Type B pancreatic cell (in vitro differentiated cells): ENCODE data around the gene MRC2. TPM values are rescaled to one million over a fixed set of nuclear protein-coding genes. Genes with fewer than 3 reads are reported as not detected.

Source experiments
- DNase-seq: peaks from one replicate; pipeline ENCODE4 v3.0.0; 2021; ENCODE audit warnings: mixed read lengths; ENCODE audit not compliant: unreplicated experiment; ENCODE audit errors: extremely low spot score
- H3K27ac Mint-ChIP-seq: 2 replicates; pipeline ENCODE4 v1.8.0; 2021; ENCODE audit warnings: mild to moderate bottlenecking, mixed read lengths
- H3K27me3 Mint-ChIP-seq: 2 replicates; pipeline ENCODE4 v1.8.0; 2021; ENCODE audit warnings: mixed read lengths
- H3K36me3 Mint-ChIP-seq: 2 replicates; pipeline ENCODE4 v1.8.0; 2021; ENCODE audit warnings: mixed read lengths
- H3K4me1 Mint-ChIP-seq: one replicate; pipeline ENCODE4 v1.8.0; 2021; ENCODE audit warnings: mixed read lengths; ENCODE audit not compliant: unreplicated experiment
- H3K4me3 Mint-ChIP-seq: 2 replicates; pipeline ENCODE4 v1.8.0; 2021; ENCODE audit warnings: mild to moderate bottlenecking, mixed read lengths
- H3K9me3 Mint-ChIP-seq: 2 replicates; pipeline ENCODE4 v1.8.0; 2021; ENCODE audit warnings: mixed read lengths
- total RNA-seq: library from RNA; stranded (reverse); gene quantifications from 2 replicates; pipeline ENCODE4 v1.2.1, GENCODE V29; 2021; ENCODE audit warnings: low replicate concordance
- TF ChIP-seq, protein P1 (sequence below): fragments of 200-600 bp; sonication (generic); conservative IDR thresholded peaks from 2 replicates; pipeline ENCODE4 v1.5.0; 2021; ENCODE audit warnings: antibody characterized with exemption, mild to moderate bottlenecking

Gene MRC2
- total RNA-seq, 1 donor from 2014 or later: 52.7 TPM

DNA sequence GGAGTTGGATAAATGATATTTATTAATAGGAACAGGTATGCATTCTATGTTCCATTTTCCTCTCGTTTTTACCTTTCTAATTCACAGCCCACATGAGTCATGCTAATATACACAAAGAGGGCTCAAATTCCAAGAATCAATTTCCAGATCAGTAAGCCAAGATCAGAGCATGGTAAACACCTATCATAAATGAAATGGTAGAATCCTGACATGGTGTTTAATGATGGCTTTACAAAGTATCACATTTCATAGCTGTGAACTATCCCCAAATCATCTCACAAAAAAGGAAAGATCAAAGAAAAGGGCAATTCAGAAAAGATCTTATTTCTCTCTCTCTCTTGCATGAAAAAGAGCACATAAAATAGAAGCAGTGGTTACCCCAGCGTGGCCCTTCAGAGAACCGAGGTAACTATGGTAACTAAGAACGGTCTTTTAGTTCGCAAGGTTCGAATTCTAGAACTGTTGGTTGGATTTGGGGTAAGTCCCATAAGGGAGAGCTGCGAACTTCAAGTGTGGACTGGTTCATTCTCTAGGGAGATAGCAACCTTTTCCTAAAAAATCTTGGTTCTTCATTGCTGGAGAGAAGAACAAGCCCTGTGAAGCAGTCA is 107.7 kb downstream of the MRC2 start:
- H3K27ac Mint-ChIP-seq: no peak overlapping the region
- no peaks in the 10 kb centered on the region for H3K9me3 Mint-ChIP-seq
- no peak for DNase-seq
- H3K4me3 Mint-ChIP-seq: no peak overlapping the region
- H3K27me3 Mint-ChIP-seq: peaks cover 18% of the 10 kb centered on the region
- H3K36me3 Mint-ChIP-seq: no peaks in the 10 kb centered on the region
- TF ChIP-seq, protein P1, sequence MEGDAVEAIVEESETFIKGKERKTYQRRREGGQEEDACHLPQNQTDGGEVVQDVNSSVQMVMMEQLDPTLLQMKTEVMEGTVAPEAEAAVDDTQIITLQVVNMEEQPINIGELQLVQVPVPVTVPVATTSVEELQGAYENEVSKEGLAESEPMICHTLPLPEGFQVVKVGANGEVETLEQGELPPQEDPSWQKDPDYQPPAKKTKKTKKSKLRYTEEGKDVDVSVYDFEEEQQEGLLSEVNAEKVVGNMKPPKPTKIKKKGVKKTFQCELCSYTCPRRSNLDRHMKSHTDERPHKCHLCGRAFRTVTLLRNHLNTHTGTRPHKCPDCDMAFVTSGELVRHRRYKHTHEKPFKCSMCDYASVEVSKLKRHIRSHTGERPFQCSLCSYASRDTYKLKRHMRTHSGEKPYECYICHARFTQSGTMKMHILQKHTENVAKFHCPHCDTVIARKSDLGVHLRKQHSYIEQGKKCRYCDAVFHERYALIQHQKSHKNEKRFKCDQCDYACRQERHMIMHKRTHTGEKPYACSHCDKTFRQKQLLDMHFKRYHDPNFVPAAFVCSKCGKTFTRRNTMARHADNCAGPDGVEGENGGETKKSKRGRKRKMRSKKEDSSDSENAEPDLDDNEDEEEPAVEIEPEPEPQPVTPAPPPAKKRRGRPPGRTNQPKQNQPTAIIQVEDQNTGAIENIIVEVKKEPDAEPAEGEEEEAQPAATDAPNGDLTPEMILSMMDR: no peak
- peaks cover 13% of the 10 kb centered on the region for H3K4me1 Mint-ChIP-seq

DNA sequence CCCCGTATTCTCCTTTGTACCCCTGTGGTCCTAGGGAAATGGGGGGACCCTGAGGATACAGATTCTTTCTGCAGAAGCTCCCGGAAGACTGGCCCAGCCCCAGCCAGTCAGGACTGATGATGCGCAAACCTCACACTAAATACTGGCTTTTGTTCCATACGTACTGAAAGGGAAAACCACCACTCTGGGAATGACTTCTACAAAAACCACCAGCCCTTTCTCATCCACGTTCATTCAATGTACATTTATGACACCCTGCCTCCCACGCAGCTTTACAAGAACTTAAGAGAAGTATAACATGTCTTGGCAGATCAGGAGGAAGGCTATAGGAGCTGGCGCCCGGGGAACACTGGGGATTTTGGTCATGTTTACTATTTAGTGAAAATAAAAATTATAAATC is 110.0 kb downstream of the MRC2 start:
- Mint-ChIP-seq H3K27ac (no peak overlapping the region), H3K4me1 (peaks cover 8% of the 10 kb centered on the region), H3K9me3 (no peaks in the 10 kb centered on the region), H3K4me3 (no peak overlapping the region), H3K27me3 (peaks cover 18% of the 10 kb centered on the region), H3K36me3 (no peaks in the 10 kb centered on the region)
- TF ChIP-seq, protein P1: no peak
- DNase-seq: no peak

DNA sequence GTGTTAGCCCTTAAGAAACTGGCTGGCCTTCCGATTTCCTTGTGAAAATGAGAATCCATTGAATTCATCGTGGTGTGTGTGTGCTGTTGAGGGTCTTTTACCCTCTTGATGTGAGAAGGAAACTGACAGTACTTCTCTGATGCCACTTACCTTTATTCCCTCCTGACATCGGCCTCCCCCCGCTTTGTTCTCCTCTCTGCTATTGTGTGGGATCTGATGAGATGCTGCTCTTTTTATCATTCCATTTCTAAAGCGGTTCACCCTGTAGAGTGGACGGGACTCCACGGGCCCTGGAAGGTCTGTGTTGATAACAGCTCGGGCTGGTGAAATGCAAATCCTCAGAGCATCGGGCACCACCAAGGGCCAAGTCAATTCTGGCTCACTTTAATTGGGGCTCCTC is 110.8 kb downstream of the MRC2 start:
- no peak for DNase-seq
- Mint-ChIP-seq H3K27me3 (peaks cover 18% of the 10 kb centered on the region), H3K4me3 (no peak overlapping the region), H3K4me1 (peaks cover 8% of the 10 kb centered on the region), H3K36me3 (no peaks in the 10 kb centered on the region), H3K9me3 (no peaks in the 10 kb centered on the region), H3K27ac (no peak overlapping the region)
- TF ChIP-seq, protein P1: no peak

DNA sequence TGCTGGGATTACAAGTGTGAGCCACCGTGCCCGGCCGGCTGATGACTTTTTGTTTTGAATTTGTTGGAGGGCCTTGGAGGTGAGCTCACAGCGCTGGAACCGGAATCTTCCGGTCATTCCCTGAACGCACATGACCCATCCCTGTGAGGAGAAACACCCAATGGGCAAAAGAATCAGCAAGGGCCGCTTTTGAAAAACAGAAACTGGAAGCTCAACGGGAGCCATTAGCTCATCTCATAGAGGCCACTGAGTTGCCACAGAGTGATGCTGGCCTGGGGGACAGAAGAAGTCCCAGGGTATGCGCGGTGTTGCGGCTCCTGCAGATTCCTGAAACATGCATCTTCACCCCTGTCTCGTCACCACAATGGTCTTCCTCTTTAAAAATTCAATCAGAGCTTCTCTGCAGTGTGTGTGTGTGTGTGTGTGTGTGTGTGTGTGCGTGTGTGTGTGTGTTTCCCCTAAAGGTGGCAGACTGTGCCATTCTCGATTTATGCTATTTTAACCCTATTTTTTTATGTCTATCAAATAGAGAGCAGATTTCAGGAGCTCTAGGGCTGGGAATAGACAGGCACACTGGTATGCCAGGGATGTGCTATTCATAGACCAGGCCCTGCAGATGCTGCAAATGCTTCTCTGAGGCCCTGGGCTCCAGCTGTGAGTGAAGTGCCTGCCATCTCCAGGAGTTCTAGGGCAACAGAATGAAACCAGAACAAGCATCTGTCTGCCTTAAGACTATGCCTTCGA is 112.3 kb downstream of the MRC2 start:
- Mint-ChIP-seq H3K4me1 (peaks cover 7% of the 10 kb centered on the region), H3K36me3 (no peaks in the 10 kb centered on the region), H3K9me3 (no peaks in the 10 kb centered on the region), H3K27me3 (peaks cover 26% of the 10 kb centered on the region), H3K4me3 (no peak overlapping the region), H3K27ac (no peak overlapping the region)
- no peak for DNase-seq
- TF ChIP-seq, protein P1: no peak

DNA sequence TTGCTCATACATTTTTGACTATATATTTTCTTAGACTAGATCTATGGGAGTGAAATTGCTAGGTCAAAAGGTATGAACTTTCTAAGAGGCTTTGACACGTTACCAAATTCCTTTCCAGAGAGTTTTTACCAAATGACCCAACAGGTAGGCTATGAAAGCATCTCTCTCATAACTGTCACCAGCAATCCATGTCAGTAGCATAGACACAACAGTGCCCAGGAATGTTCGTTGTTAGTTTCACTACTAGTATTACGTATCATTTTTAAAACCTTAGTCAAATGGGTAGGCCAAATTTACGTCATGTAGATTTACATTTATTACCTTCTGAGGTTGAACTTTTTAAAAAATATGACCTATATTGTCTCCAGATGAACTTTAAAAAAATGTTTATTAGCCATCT is 113.8 kb downstream of the MRC2 start:
- Mint-ChIP-seq H3K27me3 (peaks cover 27% of the 10 kb centered on the region), H3K4me1 (peaks cover 4% of the 10 kb centered on the region), H3K27ac (no peak overlapping the region), H3K9me3 (no peaks in the 10 kb centered on the region), H3K36me3 (no peaks in the 10 kb centered on the region), H3K4me3 (no peak overlapping the region)
- no peak for DNase-seq
- TF ChIP-seq, protein P1: no peak

Other genes starting within 250 kb of the MRC2 start
- gene EFCAB3, start 247.1 kb upstream of the MRC2 start, total RNA-seq: not detected in 2 replicates
- gene METTL2A, start 203.8 kb upstream of the MRC2 start, total RNA-seq: 27.8 and 29.6 TPM in 2 replicates
- 38.1 and 53.4 TPM in 2 replicates for gene TLK2, start 148.8 kb upstream of the MRC2 start, total RNA-seq
- not detected in 2 replicates for gene MARCHF10, start 180.6 kb downstream of the MRC2 start, total RNA-seq